SU-DHL-6 (cell line): Measurements from ENCODE around the gene GDF2.

Experiments used
- H2AFZ ChIP-seq: fragments of 200-600 bp; sonication (generic); 2 replicates; pipeline ENCODE4 v1.6.1; 2014; ENCODE audit warnings: low read depth, mild to moderate bottlenecking, moderate library complexity, mixed read lengths, antibody characterized with exemption, low read length; ENCODE audit not compliant: severe bottlenecking
- H3F3A ChIP-seq: fragments of 200-600 bp; shearing (Covaris generic); 2 replicates; pipeline ENCODE4 v1.6.0; 2016; ENCODE audit warnings: antibody characterized with exemption, mild to moderate bottlenecking; ENCODE audit not compliant: insufficient read depth
- H3K27ac ChIP-seq: fragments of 200-600 bp; sonication (generic); 2 replicates; pipeline ENCODE4 v1.5.1; 2016; ENCODE audit warnings: low read depth, mild to moderate bottlenecking, low read length, moderate library complexity, mixed read lengths
- H3K27me3 ChIP-seq: fragments of 200-600 bp; sonication (generic), shearing (Covaris generic); 2 replicates; pipeline ENCODE4 v1.6.0; 2014; ENCODE audit warnings: mild to moderate bottlenecking, low read length
- H3K36me3 ChIP-seq: fragments of 200-600 bp; sonication (generic); 2 replicates; pipeline ENCODE4 v1.6.1; 2014; ENCODE audit warnings: mild to moderate bottlenecking, low read length, mixed read lengths
- H3K4me2 ChIP-seq: fragments of 300-600, 200-600 bp; shearing (Covaris generic), sonication (generic); 2 replicates; pipeline ENCODE4 v1.6.0; 2014; ENCODE audit warnings: low read length, low read depth, mild to moderate bottlenecking; ENCODE audit not compliant: poor library complexity, severe bottlenecking
- H3K4me3 ChIP-seq: fragments of 200-600 bp; sonication (generic); 2 replicates; pipeline ENCODE4 v1.5.1; 2014; ENCODE audit warnings: antibody characterized with exemption, low read length, mild to moderate bottlenecking, mixed read lengths; ENCODE audit not compliant: insufficient read depth, poor library complexity, severe bottlenecking
- H3K79me2 ChIP-seq: fragments of 200-600 bp; sonication (generic); 2 replicates; pipeline ENCODE4 v1.6.1; 2014; ENCODE audit warnings: mild to moderate bottlenecking, low read length, moderate library complexity; ENCODE audit not compliant: insufficient read depth
- H3K9ac ChIP-seq: fragments of 200-600 bp; sonication (generic); 2 replicates; pipeline ENCODE4 v1.7.0; 2014; ENCODE audit warnings: mild to moderate bottlenecking, low read length
- H3K9me2 ChIP-seq: fragments of 200-600 bp; sonication (generic); replicated peaks from 2 replicates; pipeline ENCODE4 v1.6.1; 2014; ENCODE audit warnings: low read length; ENCODE audit not compliant: insufficient read depth
- H3K9me3 ChIP-seq: fragments of 200-600 bp; sonication (generic); 2 replicates; pipeline ENCODE4 v1.6.1; 2014; ENCODE audit warnings: low read length, mixed read lengths; ENCODE audit not compliant: insufficient read depth
- H4K20me1 ChIP-seq: fragments of 200-600 bp; sonication (generic); 2 replicates; pipeline ENCODE4 v1.6.1; 2014; ENCODE audit warnings: low read depth, mild to moderate bottlenecking, antibody characterized with exemption, low read length, moderate library complexity, mixed read lengths
- EZH2phosphoT487 ChIP-seq: fragments of 200-600 bp; sonication (generic), shearing (Covaris generic); conservative IDR thresholded peaks from 2 replicates; pipeline ENCODE4 v1.6.1; 2018; ENCODE audit warnings: mild to moderate bottlenecking, antibody characterized with exemption, low read length, moderate library complexity, mixed read lengths
- TF ChIP-seq, protein P1 (sequence below): fragments of 200-600 bp; sonication (generic); IDR thresholded peaks from one replicate; pipeline ENCODE4 v1.5.1; 2017; ENCODE audit warnings: antibody characterized with exemption, mild to moderate bottlenecking, low read length, moderate library complexity; ENCODE audit not compliant: insufficient read depth, poor library complexity, severe bottlenecking

Gene GDF2

DNA sequence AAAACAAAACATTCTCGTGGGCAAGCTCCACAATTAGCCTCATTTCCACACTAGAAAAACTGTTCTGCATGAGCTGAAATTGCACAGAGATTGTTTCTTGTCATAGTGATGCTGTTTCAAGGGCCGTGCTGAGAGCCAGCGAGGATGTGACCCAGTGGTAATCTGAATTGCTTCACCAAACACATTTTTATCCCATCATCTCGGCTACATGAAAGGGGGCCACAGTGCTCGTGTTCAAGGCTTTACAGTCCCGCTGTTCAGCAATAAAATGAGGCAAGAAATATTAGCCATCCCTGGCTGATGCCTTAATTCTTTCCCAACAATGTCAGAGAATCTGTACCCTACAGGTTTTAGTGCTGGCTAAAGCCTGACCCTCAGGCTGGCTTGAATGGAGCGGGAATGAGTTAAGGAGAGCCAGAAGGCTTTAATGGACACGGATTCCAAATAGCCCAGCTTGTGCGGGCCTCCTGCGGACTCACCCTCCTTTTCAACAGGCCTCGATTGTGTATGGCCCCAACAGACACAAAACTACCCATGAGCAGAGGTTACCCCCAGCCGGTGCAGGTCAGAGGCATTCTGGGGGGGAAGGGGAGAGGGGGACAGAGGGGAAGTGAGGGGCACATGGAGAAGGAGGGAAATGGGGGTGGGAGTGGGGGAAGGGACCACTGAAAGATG is 24.3 kb upstream of the GDF2 start:
- no peak overlapping the region for H2AFZ ChIP-seq
- H3K9ac ChIP-seq = no peak overlapping the region
- H3K27me3 ChIP-seq = no peaks in the 10 kb centered on the region
- H3K27ac ChIP-seq = no peak overlapping the region
- no peak overlapping the region for H3K4me3 ChIP-seq
- no peaks in the 10 kb centered on the region for H3F3A ChIP-seq
- H3K4me2 ChIP-seq = no peak overlapping the region
- no peaks in the 10 kb centered on the region for H3K9me2 ChIP-seq
- H4K20me1 ChIP-seq = no peaks in the 10 kb centered on the region
- no peaks in the 10 kb centered on the region for H3K9me3 ChIP-seq
- H3K36me3 ChIP-seq = no peaks in the 10 kb centered on the region
- H3K79me2 ChIP-seq = no peaks in the 10 kb centered on the region
- TF ChIP-seq, protein P1, sequence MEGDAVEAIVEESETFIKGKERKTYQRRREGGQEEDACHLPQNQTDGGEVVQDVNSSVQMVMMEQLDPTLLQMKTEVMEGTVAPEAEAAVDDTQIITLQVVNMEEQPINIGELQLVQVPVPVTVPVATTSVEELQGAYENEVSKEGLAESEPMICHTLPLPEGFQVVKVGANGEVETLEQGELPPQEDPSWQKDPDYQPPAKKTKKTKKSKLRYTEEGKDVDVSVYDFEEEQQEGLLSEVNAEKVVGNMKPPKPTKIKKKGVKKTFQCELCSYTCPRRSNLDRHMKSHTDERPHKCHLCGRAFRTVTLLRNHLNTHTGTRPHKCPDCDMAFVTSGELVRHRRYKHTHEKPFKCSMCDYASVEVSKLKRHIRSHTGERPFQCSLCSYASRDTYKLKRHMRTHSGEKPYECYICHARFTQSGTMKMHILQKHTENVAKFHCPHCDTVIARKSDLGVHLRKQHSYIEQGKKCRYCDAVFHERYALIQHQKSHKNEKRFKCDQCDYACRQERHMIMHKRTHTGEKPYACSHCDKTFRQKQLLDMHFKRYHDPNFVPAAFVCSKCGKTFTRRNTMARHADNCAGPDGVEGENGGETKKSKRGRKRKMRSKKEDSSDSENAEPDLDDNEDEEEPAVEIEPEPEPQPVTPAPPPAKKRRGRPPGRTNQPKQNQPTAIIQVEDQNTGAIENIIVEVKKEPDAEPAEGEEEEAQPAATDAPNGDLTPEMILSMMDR = no peak
- no peak for TF ChIP-seq EZH2phosphoT487

DNA sequence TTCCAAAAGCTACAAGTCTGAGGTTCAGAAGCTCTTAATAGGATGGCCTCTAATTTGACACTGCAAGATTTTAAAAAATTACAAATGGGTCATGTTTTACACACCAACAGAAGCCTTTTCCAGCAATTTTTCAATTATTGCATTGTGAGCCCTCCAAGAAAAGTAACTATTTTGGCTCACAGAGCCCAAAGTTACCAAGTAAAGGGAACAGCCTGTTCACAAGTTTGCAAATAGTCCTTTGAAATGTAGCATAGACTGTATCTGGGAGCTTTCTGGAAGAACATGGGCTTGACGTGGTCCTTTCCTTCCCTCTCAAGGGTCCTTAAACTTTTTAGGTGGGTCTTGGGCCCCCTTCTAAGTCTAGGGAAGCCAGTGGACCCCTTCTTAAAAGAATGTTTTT is 23.5 kb upstream of the GDF2 start:
- Histone ChIP-seq H3K9me2 (no peaks in the 10 kb centered on the region), H2AFZ (no peak overlapping the region), H3K79me2 (no peaks in the 10 kb centered on the region), H3K27me3 (no peaks in the 10 kb centered on the region), H3K9me3 (no peaks in the 10 kb centered on the region), H3K36me3 (no peaks in the 10 kb centered on the region), H3K9ac (no peak overlapping the region), H3K4me3 (no peak overlapping the region), H3F3A (no peaks in the 10 kb centered on the region), H4K20me1 (no peaks in the 10 kb centered on the region), H3K4me2 (no peak overlapping the region), H3K27ac (no peak overlapping the region)
- TF ChIP-seq, protein P1 = no peak
- TF ChIP-seq EZH2phosphoT487 = no peak

DNA sequence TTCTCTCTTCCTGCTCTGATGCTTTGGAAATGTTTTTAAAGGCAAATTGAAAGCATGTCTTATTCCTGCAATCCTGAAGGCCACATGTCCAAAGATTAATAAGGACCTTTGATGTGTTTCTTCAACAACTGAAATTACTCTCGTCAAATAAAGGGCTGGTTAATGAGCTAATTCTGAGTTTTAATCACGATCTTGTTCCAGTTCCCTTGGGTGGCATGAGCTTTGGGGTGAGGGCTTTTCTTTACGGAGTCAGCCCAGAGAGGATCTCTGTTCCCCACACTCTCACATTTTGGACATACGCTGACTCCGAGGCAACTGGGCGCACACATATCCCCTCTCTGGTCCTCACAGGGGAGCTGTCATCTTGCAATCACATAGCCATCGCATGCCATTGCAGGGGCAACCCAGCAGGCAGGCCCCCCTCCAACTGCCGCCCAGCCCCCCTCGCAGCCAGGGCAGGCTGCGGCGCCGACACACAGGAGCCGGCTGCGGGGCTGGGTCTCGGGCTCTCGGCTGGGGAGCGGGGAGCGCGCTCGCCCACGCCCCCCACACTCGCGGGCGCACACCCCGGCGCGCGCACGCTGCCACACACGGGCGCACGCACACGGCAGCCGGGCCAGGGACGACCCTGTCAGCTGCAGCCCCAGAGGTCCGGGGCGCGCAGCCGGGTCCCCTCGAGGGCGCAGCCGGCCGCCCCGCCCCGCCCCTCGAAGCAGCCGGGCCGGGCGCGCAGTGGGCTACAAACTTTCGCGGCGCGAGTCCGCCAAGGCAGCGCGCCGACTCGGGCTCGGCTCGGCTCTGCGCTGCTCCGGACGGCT is 22.4 kb upstream of the GDF2 start, which contains the start of gene GDF10:
Gene GDF10 (plus strand): TSS at position 587 of the 818 bp plus-strand sequence. CDS start 455 bp downstream, outside the sequence.
- no peak within 1 kb of the TSS for H3K4me2 ChIP-seq
- H3K4me3 ChIP-seq = no peak within 1 kb of the TSS
- H2AFZ ChIP-seq = no peak within 1 kb of the TSS

More for the DNA sequence above, 22.4 kb upstream of the GDF2 start, which contains the start of gene GDF10:
- no peaks in the 10 kb centered on the region for H3K36me3 ChIP-seq
- no peak within 1 kb of the TSS for H3K27ac ChIP-seq
- no peaks in the 10 kb centered on the region for H3K9me3 ChIP-seq
- H3K27me3 ChIP-seq = no peaks in the 10 kb centered on the region
- H3F3A ChIP-seq = no peaks in the 10 kb centered on the region
- no peaks in the 10 kb centered on the region for H4K20me1 ChIP-seq
- no peak within 1 kb of the TSS for H3K9ac ChIP-seq
- H3K9me2 ChIP-seq = no peaks in the 10 kb centered on the region
- no peaks in the 10 kb centered on the region for H3K79me2 ChIP-seq
- TF ChIP-seq EZH2phosphoT487 = no peak
- TF ChIP-seq, protein P1 = no peak
